ENCODE results near the gene LPP.
"Not testable (repeated sequence)": the region's sequence is repeated elsewhere in the genome, so short reads cannot be mapped to it uniquely, and the experiment has no call there.

Gene LPP

DNA sequence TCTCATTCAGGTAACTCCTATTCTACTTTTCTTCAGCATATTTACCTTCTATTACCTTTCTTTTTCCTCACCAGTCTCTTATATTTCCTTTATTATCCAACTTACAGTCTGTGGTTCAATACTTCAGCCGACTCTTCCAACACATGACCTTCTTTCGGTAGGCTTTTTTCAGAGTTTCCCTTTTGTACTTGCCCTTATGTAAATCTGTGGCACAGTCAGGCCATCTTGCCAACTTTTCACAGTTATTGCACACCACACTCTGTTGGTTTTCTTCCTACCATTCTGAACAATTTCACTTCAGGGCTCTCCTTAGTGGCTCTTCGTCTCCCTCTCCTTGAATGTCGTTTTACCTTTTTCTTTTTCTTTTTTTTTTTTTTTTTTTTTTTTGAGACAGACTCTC lies 427.8 kb downstream of the LPP start:
- no peak for DNase-seq (ENCODE audit: low read depth, low spot score)

DNA sequence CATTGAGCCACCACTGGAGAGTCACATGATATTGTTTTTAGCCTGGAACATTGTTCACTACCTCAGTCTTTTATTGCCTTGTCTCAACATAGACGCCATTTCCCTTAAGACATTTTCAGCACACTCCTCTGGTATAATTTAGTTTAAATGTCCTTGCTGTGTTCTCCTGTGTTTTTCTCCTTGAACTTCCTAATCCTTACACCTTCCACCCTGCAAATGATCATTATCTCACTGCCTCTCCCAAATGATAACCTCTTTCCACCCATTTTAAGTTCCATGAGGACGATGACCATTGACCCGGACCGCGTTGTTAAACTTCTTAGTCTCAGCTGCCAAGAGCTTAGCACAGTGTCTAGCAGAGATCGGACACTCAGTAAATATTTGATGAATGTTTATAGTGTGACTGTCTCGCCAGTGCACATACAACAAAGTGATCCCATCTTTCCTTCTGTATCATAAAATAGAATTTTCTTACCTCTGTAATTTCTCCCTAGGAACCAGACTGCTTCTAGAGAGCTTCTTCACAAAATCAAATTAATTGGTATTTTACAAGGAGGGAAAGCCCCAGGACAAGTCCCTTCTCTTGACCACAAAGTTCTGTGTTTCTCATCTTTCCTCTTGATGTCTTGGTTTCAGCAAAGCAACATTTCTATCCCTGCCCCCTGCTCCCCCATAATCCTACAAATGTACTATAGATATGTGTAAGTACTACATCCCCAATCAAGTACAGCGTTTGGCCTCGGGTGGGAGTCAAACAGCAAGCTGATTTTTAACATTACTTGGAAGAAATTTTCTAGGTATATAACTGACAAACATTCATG lies 429.6 kb downstream of the LPP start:
- DNase-seq (ENCODE audit: low read depth, low spot score), result no peak

DNA sequence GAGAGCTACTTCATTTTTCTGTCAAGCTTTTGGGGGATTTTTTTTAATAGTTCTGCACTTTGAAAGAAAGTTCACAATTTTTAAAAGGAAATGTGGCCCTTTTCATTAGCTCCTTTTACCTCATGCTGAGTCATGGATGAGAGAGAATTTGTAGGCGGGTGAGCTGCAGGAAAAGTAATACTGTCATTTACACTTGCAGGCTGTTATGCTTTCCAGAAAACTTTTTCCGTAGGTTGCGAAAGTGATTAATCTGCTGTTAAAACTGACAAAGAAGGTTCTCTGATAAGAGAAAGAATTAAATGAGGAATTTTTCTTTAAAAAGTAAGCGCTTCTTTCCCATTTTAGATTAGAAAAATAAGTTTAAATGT lies 430.2 kb downstream of the LPP start:
- no peak for DNase-seq (ENCODE audit: low read depth, low spot score)

DNA sequence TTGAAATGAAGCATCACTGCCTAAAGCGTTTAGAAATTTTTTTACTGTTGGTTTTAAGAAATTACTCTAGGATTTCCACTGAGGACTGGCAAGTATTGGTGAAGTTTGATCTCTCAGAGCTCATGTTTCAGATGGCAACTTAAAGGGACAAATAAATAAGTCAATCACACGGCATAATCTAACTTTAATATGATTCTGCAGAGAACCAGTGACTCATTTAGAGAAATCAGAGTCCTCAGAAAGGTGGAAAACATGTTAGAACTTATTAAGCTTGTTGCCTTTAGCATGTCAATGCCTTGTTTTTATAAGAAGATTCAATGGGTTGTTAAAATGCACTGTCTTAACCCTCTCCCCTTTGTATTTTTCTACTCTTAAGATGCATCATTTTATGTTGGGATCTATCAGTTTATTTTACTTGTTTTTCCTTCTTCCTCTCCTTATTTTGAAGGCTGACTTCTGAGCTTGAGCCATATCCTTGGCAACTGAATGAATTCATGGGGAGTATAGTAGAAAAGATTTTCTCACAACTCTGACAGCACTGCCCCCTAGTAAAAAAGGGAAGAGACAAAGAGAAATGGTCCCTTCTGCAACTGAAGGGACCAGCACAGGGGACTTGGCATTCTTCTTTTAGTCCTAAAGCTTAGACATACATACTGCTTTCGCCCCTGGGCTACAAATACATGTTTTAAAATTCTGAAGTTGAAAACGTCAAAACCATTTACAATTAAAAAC lies 431.2 kb downstream of the LPP start:
- DNase-seq (ENCODE audit: low read depth, low spot score), result no peak

DNA sequence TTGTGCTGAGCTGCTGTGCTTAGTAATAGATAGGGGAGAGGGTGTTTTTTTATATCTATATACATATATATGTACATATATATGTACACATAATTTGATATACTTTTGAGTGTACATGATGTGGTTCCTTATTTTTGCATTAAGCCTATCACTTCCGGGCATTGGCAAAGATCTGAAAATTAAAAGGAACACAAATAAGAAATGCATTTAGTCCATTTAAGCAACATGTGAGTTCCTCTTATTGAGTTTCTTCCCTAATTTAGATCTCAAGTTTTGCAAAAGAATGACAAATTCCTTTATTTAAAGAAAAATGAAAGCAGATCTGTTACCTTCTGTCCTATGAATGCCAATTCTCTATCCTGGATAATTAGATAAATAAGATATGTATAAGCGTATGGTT lies 435.1 kb downstream of the LPP start:
- no peak for DNase-seq (ENCODE audit: low read depth, low spot score)

DNA sequence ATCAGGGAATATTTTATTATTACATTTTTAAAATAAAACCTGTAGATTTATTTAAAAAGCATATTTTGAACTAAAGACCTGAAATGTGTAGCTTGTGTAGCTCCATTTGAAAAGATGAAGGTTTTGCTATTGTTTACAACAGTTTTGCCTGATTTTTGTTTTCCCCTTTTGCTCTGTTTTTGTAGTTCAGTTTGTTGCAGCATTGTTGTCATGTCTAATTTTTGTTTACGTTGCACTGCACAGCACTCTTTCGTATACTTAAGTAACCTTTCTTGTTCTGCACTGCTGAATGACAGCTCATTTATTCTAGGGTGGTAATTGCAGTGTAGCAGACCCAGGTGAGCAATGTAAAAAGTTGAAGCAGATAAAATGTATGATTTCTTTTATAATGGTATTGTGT lies 435.8 kb downstream of the LPP start:
- DNase-seq (ENCODE audit: low read depth, low spot score), result no peak

DNA sequence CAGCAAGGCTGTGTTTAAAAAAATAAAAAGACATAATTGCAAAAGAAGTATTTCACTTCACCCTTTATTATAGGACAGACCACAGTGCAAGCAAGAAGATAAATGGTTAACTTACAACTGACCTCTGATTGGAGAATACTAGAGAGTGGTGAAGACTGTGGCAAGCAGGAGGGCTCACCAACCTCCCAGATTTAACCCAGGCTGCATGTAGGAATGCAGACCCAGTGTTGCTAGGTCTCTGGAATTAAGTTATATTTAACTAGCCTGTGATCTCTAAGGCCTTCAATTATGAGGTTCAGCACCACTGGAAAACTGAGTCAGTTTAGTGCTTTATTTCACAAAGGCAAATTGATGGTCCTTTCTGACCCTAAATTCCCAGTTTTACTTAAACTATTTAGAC lies 436.6 kb downstream of the LPP start:
- DNase-seq (ENCODE audit: low read depth, low spot score), result no peak

DNA sequence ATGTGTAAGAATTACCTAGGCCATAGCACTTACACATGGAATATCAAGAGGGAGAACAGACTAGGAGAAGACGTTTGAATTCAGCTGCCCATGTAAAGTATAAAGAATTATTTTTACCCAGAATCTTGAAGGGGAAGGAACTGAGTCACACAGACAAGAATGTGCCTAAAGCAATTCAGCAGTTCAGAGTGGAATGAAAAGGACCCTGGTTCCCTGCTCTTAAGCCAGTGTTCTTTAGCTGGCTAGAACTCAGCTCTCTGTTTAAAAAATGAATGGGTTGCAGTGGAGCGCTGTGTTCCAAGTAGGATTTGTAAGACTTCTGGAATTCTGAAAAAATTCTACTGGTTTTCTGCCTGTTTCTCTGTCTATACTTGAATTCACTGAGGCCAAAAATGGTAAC lies 440.2 kb downstream of the LPP start:
- no peak for DNase-seq (ENCODE audit: low read depth, low spot score)

DNA sequence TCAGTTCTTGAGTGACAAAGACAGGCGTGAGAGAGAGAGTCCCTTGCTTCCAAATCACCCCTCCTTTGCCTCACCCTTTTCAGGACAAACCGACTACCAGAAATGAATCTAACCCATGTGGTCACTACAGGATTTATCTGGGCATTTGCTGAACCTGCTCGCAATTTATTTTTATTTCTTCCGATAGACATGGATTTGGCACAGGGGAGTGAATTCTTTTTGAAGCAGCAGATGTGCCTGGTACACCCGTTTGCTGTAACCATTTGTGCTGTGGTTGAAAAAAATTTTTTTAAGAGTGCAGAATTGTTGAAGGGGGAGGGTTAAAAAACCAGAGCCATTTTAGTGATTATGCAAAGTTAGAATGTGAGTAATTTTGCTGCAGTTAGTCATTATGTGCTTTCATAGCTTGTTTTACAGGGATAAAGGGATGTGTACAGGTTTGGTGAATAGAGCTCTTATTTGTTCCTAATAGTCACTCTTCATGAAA lies 442.0 kb downstream of the LPP start:
- DNase-seq (ENCODE audit: low read depth, low spot score), result no peak

DNA sequence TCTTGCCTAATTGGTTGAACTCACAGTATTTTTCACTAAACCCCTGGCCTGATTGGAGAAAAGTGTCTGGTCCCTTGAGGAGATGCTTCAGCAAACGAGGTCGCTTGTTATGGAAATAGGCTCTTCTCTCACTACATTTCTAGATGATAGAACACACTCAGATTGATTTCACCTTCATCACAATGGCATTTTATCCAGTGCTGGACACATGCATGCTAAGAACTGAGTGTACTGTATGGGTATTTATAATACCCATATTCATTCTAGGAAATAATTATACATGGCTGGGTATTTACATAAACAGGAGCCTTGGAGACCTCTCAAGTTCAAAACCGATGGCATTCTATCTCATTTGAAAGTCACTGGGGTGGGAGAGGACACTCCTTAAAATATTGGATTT lies 444.9 kb downstream of the LPP start:
- DNase-seq (ENCODE audit: low read depth, low spot score), result no peak

DNA sequence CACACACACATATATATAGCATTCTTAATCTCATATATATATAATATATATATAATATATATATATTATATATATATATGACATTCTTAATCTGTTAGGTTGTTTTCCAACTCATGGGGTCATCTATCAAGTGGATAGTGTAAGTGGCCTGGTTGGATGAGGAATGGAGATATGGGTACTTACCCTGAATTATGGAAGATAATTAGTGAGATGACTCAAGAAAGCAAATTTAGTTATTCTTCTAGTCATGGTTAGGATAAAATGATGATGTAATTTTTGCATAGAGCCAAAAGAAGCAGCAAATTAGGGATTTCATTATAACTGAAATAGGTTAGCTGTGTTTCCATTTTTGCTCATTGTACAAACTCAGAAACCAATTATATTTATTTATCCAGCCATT lies 448.2 kb downstream of the LPP start:
- DNase-seq (ENCODE audit: low read depth, low spot score), result no peak

DNA sequence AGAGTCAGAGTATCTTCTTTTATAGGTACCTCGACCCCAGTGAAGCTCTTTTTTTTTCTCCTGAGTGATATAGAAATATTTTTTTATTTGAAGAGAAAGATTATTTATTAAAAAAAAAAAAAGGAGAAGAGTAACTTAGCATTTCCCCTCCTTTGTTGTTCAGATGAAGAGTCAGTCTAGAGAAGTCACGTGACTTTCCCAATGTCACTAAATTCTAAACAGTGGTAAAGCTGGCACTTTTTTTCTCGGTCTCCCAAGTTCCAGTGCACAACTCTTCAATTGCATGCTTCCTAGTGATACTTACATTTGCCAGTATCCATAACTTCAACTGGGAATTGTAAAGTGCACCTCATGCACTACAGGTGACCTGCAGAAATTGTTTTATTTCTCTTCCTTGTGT lies 448.7 kb downstream of the LPP start:
- no peak for DNase-seq (ENCODE audit: low read depth, low spot score)

DNA sequence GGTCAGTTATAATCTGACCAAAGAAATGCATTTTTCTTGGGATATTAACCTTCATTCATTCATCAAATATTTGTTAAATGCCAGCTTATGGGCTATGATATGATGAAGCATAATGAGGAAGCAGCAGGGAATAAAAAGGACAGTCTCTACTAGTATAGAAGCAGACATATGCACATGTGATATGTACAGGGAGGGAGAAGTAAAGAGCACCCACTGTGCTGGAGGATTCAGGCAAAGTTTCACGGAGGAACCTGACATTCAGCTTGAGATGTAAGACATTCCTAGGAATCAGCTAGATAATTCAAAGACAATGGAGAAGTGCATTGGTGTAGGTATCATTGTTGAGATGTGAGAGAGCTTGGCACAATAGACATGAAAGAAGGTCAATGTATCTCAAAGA lies 450.7 kb downstream of the LPP start:
- no peak for DNase-seq (ENCODE audit: low read depth, low spot score)

DNA sequence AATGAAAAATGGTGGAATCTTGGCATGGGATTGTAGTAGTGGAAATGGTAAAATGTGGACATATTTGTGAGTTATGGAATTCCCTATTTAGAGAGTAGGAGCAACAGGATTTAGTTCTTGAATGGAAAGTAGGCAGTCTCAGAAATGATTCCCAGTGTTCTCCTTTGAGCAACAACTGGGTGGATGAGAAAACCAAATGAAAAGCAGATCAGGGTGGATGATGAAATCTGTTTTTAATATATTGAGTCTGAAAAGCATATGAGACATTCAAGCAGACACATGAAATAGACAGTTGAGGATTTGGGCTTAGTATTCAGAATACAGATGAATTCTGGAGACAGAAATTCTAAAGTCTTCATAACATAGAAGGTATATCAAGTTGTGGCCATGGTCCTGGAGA lies 451.3 kb downstream of the LPP start:
- no peak for DNase-seq (ENCODE audit: low read depth, low spot score)

DNA sequence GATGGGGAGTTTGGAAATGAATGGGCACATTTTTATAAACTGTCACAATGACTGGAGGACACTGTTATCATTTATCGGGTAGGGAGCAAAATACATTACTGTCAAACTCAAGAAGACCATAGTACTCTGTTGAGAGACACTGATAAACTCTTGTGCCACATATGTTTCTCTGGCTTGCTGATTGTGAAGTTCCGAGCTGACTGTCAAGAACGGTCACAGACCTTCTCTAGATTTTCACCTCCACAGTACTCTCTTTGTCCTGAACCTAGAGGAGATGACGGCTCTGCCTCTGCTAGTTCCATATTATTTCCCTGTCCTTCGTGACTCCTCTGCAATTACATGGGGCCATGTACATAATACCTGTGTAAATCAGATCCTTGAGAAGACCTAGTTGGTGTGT lies 451.9 kb downstream of the LPP start:
- no peak for DNase-seq (ENCODE audit: low read depth, low spot score)

DNA sequence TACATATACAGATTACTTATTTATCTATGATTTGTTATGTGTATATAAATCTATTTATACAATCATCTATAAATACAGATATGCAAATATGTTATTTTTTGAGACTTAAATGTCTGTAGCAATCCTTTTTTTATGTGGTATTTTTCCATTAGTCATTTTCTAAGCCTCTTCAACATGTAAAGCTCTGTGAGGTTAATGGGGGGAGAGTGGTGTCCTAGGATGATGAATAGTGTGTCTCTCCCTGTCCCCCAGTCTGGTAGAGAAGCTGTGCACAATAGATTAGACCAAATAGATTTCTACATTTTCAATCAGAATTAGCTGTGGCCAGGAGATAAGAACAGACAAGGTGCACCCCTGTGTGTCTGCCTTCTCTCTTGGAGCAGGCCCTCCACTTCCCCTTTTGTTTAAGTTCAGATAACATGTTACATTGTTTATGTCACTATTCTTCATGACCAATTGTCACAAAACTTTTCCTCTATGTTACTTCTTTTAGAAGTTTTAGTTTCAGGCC lies 453.9 kb downstream of the LPP start:
- no peak for DNase-seq (ENCODE audit: low read depth, low spot score)

DNA sequence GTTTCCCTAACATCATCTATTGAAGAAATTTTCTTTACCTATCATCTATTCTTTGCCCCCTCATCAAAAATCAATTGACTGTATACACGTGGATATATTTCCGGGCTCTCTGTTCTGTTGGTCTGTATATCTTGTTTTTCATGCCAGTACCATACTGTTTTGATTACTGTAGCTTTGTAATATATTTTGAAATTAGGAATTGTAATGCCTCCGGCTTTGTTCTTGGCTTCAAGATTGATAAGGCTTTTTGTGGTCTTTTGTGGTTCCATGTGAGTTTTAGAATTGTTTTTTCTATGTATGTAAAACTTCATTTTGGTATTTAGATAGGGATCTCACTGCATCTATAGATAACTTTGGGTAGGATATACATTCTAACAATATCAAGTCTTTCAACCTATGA lies 454.4 kb downstream of the LPP start:
- no peak for DNase-seq (ENCODE audit: low read depth, low spot score)

DNA sequence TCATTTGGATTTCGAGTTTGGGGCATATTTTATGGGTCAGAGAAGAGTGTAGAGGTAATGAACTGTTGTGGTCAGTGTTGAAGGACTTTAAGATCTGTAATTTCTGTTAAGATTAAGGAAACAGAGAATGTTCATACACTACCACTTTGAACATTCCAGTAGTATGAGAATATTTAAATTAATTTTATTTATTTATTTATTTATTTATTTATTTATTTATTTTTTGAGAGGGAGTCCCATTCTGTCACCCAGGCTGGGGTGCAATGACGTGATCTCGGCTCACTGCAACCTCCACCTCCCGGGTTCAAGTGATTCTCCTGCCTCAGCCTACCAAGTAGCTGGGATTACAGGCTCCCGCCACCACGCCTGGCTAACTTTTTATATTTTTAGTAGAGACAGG lies 459.8 kb downstream of the LPP start:
- DNase-seq (ENCODE audit: low read depth, low spot score), result not testable (repeated sequence)

DNA sequence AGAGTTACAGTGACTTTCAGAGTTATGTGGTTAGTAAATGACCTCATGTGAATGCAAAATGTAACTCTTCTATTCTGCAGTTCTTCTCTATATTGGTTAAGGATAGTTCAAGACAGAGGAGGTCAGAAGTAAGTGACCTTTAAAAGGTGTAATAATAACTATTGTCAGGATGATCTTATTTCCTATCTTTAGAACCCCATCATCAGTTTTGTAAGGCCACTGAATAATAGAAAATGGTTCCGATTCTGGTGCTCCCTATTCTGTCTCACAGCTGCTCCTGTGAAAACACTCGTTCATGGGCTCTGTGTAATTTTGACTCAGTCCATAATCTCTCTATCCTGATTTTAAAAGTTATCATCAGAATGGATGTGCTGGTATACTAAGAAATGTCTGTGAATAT lies 463.3 kb downstream of the LPP start:
- DNase-seq (ENCODE audit: low read depth, low spot score), result no peak

DNA sequence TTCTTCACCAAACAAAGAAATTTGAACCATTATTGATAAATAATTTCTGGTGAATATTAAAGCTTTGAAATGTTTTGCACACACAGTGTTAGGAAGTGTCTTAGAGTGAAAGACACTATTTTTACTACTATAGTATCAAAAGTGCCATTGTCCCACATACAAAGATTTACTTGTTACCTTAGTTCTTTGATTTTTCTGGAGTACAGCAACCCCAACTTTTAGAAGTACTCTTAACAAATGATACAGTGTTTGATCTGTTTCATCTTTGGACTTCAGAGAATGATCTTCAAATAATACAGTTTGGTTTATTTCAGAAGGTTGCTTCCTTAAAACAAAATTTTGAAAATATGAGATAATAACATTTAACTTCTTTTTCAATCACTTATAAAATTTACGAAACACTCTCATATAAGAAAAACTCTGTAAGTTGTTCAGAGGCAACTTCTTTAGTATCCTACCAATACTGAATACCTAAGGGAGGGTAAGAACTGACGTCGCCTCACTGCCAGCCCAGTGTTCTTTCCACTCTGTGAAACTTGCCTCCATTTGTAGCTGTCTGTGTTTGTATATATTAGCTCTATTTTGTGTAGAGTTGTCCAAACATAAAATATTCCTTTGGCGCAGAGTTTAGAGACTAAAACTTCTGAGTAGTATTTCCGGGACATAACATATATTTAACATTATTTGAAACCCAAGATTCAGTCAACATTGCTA lies 464.2 kb downstream of the LPP start:
- DNase-seq (ENCODE audit: low read depth, low spot score), result no peak

DNA sequence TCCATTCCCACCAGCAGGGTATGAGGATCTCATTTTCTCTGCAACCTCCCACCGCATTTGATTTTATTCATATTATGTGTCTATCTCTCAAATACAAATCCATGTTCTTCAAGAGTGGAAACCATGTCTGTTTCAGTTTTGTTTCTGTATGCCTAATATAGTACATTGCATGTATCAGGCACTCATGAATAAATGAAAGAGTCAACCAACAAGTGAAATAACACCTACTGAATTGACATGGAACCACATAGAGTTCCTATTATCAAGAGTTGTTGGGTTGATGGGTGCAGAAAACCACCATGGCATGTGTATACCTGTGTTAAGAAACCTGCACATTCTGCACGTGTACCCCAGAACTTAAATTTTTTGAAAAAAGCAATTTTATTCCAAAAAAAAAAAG lies 466.8 kb downstream of the LPP start:
- no peak for DNase-seq (ENCODE audit: low read depth, low spot score)

DNA sequence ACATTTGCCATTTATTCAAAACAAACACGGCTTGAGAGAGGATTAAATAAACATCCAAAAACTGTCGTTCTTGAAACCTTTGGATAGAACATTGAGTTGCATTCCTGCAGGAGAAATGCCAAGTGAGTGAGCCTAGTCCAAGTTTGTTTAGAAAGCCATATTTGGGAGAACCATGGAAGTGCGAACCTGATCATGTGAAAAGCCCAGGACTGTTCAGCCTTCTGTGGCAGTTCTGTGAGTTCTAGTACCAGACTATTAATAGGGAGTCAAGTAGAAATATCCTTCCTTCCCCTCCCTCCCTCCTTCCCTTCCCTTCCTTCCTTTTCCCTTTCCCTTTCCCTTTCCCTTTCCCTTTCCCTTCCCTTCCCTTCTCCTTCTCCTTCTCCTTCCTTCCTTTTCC lies 470.4 kb downstream of the LPP start:
- DNase-seq (ENCODE audit: low read depth, low spot score), result no peak
